Measurements from ENCODE around the gene BTBD9.

DNA sequence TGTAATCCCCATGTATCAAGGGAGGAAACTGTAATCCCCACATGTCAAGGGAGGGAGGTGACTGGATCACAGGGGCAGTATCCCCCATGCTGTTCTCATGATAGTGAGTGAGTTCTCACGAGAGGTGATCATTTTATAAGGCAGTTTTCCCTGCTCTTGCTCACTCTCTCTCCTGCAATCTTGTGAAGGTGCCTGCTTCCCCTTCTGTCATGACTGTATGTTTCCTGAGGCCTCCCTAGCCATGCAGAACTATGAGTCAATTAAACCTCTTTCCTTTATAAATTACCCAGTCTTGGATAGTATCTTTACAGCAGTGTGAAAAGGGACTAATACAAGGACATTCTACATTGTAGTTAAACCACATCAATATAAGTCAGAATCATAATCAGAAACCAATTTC is 112.4 kb downstream of the BTBD9 start:
- TF ChIP-seq CTCF (IDR thresholded peaks at IDR 0.05 in 8 of 11, conservative IDR thresholded peaks at IDR 0.05 in 3 of 11), result no peak
- TF ChIP-seq POLR2AphosphoS5 (IDR thresholded peaks at IDR 0.05), result no peak
- TF ChIP-seq POLR2A (IDR thresholded peaks at IDR 0.05), result no peak
